Kidney (tissue), 14 donors: ENCODE measurements around the gene NUP188. TPM values are rescaled to one million over a fixed set of nuclear protein-coding genes. Genes with fewer than 3 reads are reported as not detected.

Experiments
- DNase-seq, 5 donors: peaks; one replicate each; pipeline ENCODE4 v3.0.0-alpha.2; 2013 to 2020
- FAIRE-seq: peaks from 2 replicates; lab custom pipeline; 2012; peaks lifted over from hg19 to GRCh38; lab: Jason Lieb, UNC
- H3K27ac ChIP-seq, 2 donors: one replicate each; pipeline ENCODE4 v1.7.0; 2013; ENCODE audit warnings: low read depth in 2 of 2, low read length in 2 of 2, inconsistent platforms in 1 of 2
- H3K27me3 ChIP-seq: one replicate; pipeline ENCODE4 v1.7.1; 2013; ENCODE audit warnings: low read length, inconsistent platforms; ENCODE audit not compliant: control insufficient read depth, insufficient read depth
- H3K36me3 ChIP-seq, 3 donors: one replicate each; pipeline versions ENCODE4 v1.7.0 to v1.7.1; 2013; ENCODE audit warnings: low read length in 3 of 3, control low read depth in 1 of 3, inconsistent platforms in 1 of 3; ENCODE audit not compliant: insufficient read depth in 3 of 3, control insufficient read depth in 2 of 3
- H3K4me1 ChIP-seq, 3 donors: one replicate each; pipeline versions ENCODE4 v1.7.0 to v1.7.1; 2013; ENCODE audit warnings: low read length in 3 of 3, inconsistent platforms in 1 of 3, low read depth in 1 of 3; ENCODE audit not compliant: control insufficient read depth in 2 of 3, insufficient read depth in 2 of 3
- H3K4me3 ChIP-seq, 3 donors: one replicate each; pipeline versions ENCODE4 v1.7.0 to v1.8.1; 2013; ENCODE audit warnings: low read length in 3 of 3, control low read depth in 1 of 3, inconsistent platforms in 1 of 3
- H3K9ac ChIP-seq, 3 donors: one replicate each; pipeline versions ENCODE4 v1.7.0 to v1.7.1; 2013; ENCODE audit warnings: low read length in 3 of 3, control low read depth in 1 of 3, inconsistent platforms in 1 of 3
- H3K9me3 ChIP-seq, 3 donors: one replicate each; pipeline versions ENCODE4 v1.7.0 to v1.7.1; 2013; ENCODE audit warnings: low read length in 3 of 3, control low read depth in 1 of 3, inconsistent platforms in 1 of 3; ENCODE audit not compliant: control insufficient read depth in 2 of 3, insufficient read depth in 1 of 3
- CTCF ChIP-seq: IDR thresholded peaks from 3 replicates; pipeline ENCODE4 v1.5.1; 2012; ENCODE audit warnings: mild to moderate bottlenecking, moderate library complexity, borderline replicate concordance; ENCODE audit not compliant: insufficient read depth; ENCODE audit errors: extremely low read depth
- intact Hi-C: fragments of 100-400 bp; cut with DNase I; formaldehyde crosslinking; loops from one replicate; pipeline ENCODE4 v1.11.1; 2022
- polyA plus RNA-seq: library from polyadenylated mRNA; stranded (reverse); fragments of 350-450 nt; fragmentation: Illumina TruSeq; extraction: RNeasy Lipid Tissue Mini Kit (QIAGEN cat#74804); gene quantifications from one replicate; pipeline ENCODE4 v1.2.3, GENCODE V29; 2014; ENCODE audit warnings: low read depth, low replicate concordance; ENCODE audit not compliant: insufficient read depth
- total RNA-seq: library from RNA; stranded (reverse); fragmentation: NEBNext Ultra II Directional; extraction: Animal tissue kit (Norgen Biotek cat#: 25700); gene quantifications from one replicate; pipeline ENCODE4 v1.2.1, GENCODE V29; 2021
- donor health status: control.
- donor health status: control.
- donor health status: control.
- donor health status: control.
- donor health status: control.
- donor health status: DM: yes; HTN: yes; CAD: no.
- donor health status: Normal renal cell carcinoma (clear cell type).

The NUP188 gene
- total and polyA plus RNA-seq, 2 donors from 2014 or later, result 6.4 to 27.9 TPM

- H3K4me1 ChIP-seq, result no peaks in the 10 kb centered on the region
- no peak for FAIRE-seq
- H3K27me3 ChIP-seq, result no peaks in the 10 kb centered on the region
- intact Hi-C loops, result no loop called here
- H3K9ac ChIP-seq, result no peak overlapping the region
- H3K27ac ChIP-seq, result no peak overlapping the region
- peak in 1 of 5 donors; percentile 42 for DNase-seq
- H3K4me3 ChIP-seq, result no peak overlapping the region
- H3K9me3 ChIP-seq, result no peaks in the 10 kb centered on the region
- H3K36me3 ChIP-seq, result peaks cover 3 to 37% (median 18%) of the 10 kb centered on the region in 3 donors
- TF ChIP-seq CTCF, result no peak
Measured at GRCh38 chr9:129005336-129005997, 58.0 kb downstream of the NUP188 start.

- peak in 4 of 5 donors; percentile 69 to 85 (median 76) for DNase-seq
- no peak overlapping the region for H3K4me3 ChIP-seq
- peaks cover 3 to 35% (median 17%) of the 10 kb centered on the region in 3 donors for H3K36me3 ChIP-seq
- H3K4me1 ChIP-seq, result no peaks in the 10 kb centered on the region
- no peak overlapping the region for H3K9ac ChIP-seq
- intact Hi-C loops, result no loop called here
- no peak overlapping the region for H3K27ac ChIP-seq
- H3K27me3 ChIP-seq, result no peaks in the 10 kb centered on the region
- FAIRE-seq, result no peak
- no peaks in the 10 kb centered on the region for H3K9me3 ChIP-seq
- TF ChIP-seq CTCF, result peak; percentile 67
Measured at GRCh38 chr9:129006328-129007034, 59.0 kb downstream of the NUP188 start.

GRCh38 chr9:129007035-129007765 lies 59.7 kb downstream of the NUP188 start:
- FAIRE-seq, result no peak
- intact Hi-C loops, result no loop called here
- Histone ChIP-seq H3K36me3 (peaks cover 3 to 29% (median 10%) of the 10 kb centered on the region in 3 donors), H3K9me3 (no peaks in the 10 kb centered on the region), H3K9ac (no peak overlapping the region), H3K27ac (no peak overlapping the region), H3K4me1 (no peaks in the 10 kb centered on the region), H3K27me3 (no peaks in the 10 kb centered on the region), H3K4me3 (no peak overlapping the region)
- DNase-seq, result peak in 1 of 5 donors; percentile 71
- no peak for TF ChIP-seq CTCF
